ENCODE results near the gene ACP2.
"Not testable (repeated sequence)": the region's sequence is repeated elsewhere in the genome, so short reads cannot be mapped to it uniquely, and the experiment has no call there.

Gene ACP2

DNA sequence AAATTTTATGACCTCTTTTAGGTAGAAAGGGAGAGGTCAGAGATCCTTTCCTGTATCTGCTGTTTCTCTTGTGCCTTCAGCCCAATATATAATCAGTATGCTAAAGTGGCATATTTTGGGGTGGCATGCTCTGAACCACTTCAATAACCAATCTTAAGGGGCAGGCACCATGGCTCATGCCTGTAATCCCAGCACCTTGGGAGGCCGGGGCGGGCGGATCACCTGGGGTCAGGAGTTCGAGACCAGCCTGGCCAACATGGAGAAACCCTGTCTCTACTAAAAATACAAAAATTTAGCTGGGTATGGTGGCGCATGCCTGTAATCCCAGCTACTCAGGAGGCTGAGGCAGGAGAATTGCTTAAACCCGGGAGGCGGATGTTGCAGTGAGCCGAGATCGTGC lies 50.5 kb downstream of the ACP2 start:
- DNase-seq (ENCODE audit: low spot score): not testable (repeated sequence)

DNA sequence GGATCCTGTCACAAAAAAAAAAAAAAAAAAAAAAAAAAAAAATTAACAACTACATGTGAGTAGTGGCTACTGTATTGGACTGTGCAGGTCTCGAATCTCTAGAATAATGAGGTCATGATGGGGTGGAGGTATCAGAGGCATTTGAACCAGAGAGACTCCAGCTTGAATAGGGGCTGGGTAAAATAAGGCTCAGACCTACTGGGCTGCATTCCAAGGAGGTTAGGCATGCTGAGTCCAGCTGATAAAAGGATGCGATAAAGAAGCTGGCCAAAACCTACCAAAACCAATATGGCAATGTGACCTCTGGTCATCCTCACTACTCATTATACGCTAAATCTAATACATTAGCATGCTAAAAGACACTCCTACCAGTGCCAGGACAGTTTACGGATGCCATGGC lies 56.5 kb downstream of the ACP2 start:
- DNase-seq (ENCODE audit: low spot score): no peak

DNA sequence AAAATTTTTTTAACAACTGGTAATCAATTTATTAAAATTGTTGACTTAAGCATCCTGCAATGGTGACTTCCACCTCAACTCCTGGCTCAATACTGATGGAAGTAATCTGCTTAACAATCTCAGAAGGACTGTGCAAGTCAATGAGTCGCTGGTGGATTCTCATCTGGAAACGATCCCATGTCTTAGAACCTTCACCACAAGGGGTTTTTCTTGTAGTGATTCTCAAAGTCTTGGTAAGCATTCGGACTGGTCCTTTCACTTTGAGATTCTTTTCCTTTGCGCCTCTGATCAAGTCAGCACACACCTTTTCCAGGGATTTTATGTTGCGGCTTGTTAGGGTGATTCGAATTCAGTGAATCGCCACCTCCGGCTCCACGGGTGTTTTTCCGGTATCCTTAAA lies 57.5 kb downstream of the ACP2 start:
- not testable (repeated sequence) for DNase-seq (ENCODE audit: low spot score)
